ENCODE data around the gene COL7A1.
"Not testable (repeated sequence)": the region's sequence is repeated elsewhere in the genome, so short reads cannot be mapped to it uniquely, and the experiment has no call there.

- TF ChIP-seq POLR2A, CTCF (IDR thresholded peaks at IDR 0.05): not testable (repeated sequence)
Measured at GRCh38 chr3:48530701-48531100, 64.4 kb downstream of the COL7A1 start.

Data from adrenal gland (tissue), 5 donors.